Vagina (tissue), 2 donors: ENCODE data around the gene GRM7.

Experiments
- POLR2A ChIP-seq, 2 donors: fragments of 450-650 bp; IDR thresholded peaks; one replicate each; pipeline ENCODE4 v1.6.1; 2017; ENCODE audit warnings: antibody characterized with exemption in 2 of 2, mild to moderate bottlenecking in 2 of 2, moderate library complexity in 2 of 2
- POLR2AphosphoS5 ChIP-seq, 2 donors: sonication (generic); formaldehyde crosslinking; IDR thresholded peaks; one replicate each; pipeline ENCODE4 v1.9.0; 2017; ENCODE audit warnings: antibody characterized with exemption in 2 of 2, mild to moderate bottlenecking in 2 of 2, low read depth in 1 of 2; ENCODE audit not compliant: insufficient read depth in 1 of 2
- TF ChIP-seq, protein P1 (sequence below), 3 experiments: fragments of 450-650 bp in 2 of 3; fragments of 200-600 bp in 1 of 3; sonication (generic) in 1 of 3; IDR thresholded peaks; one replicate each; pipeline ENCODE4 v1.5.1; 2017 to 2019; ENCODE audit warnings: antibody characterized with exemption in 3 of 3, mild to moderate bottlenecking in 2 of 3, moderate library complexity in 2 of 3

- no peak for TF ChIP-seq POLR2A (IDR thresholded peaks at IDR 0.05)
- TF ChIP-seq, protein P1, sequence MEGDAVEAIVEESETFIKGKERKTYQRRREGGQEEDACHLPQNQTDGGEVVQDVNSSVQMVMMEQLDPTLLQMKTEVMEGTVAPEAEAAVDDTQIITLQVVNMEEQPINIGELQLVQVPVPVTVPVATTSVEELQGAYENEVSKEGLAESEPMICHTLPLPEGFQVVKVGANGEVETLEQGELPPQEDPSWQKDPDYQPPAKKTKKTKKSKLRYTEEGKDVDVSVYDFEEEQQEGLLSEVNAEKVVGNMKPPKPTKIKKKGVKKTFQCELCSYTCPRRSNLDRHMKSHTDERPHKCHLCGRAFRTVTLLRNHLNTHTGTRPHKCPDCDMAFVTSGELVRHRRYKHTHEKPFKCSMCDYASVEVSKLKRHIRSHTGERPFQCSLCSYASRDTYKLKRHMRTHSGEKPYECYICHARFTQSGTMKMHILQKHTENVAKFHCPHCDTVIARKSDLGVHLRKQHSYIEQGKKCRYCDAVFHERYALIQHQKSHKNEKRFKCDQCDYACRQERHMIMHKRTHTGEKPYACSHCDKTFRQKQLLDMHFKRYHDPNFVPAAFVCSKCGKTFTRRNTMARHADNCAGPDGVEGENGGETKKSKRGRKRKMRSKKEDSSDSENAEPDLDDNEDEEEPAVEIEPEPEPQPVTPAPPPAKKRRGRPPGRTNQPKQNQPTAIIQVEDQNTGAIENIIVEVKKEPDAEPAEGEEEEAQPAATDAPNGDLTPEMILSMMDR (IDR thresholded peaks at IDR 0.05), result no peak
- TF ChIP-seq POLR2AphosphoS5 (IDR thresholded peaks at IDR 0.05; ENCODE audit: insufficient read depth in 1 of 2, low read depth in 1 of 2), result no peak
Observed at GRCh38 chr3:7371693-7372572, 511.0 kb downstream of the GRM7 start.
